Fibroblast of the aortic adventitia (primary cell): ENCODE results near the gene CYTH1. TPM values are rescaled to one million over a fixed set of nuclear protein-coding genes. Genes with fewer than 3 reads are reported as not detected.

ENCODE experiments used
- DNase-seq: peaks from one replicate; pipeline ENCODE4 v3.0.0-alpha.2; 2010; ENCODE audit warnings: low read depth
- H3K4me3 ChIP-seq: 2 replicates; pipeline ENCODE4 v1.5.1; 2011; ENCODE audit warnings: low read depth, mild to moderate bottlenecking, control low read depth, low read length, moderate library complexity
- total RNA-seq: library from RNA; depleted of rRNA; stranded (reverse); fragments of >200 nt; gene quantifications from 2 replicates; pipeline ENCODE4 v1.2.3, GENCODE V29; 2012; ENCODE audit warnings: low replicate concordance
- TF ChIP-seq, protein P1 (sequence below): IDR thresholded peaks from 2 replicates; pipeline ENCODE4 v1.5.1; 2011; ENCODE audit warnings: mild to moderate bottlenecking, low read length, control low read depth, inconsistent platforms; ENCODE audit not compliant: insufficient read depth

CYTH1 gene
- total RNA-seq, 1 donor = 13.8 TPM

GRCh38 chr17:78747488-78747887 is 34.6 kb downstream of the CYTH1 start:
- no peak for DNase-seq
- TF ChIP-seq, protein P1, sequence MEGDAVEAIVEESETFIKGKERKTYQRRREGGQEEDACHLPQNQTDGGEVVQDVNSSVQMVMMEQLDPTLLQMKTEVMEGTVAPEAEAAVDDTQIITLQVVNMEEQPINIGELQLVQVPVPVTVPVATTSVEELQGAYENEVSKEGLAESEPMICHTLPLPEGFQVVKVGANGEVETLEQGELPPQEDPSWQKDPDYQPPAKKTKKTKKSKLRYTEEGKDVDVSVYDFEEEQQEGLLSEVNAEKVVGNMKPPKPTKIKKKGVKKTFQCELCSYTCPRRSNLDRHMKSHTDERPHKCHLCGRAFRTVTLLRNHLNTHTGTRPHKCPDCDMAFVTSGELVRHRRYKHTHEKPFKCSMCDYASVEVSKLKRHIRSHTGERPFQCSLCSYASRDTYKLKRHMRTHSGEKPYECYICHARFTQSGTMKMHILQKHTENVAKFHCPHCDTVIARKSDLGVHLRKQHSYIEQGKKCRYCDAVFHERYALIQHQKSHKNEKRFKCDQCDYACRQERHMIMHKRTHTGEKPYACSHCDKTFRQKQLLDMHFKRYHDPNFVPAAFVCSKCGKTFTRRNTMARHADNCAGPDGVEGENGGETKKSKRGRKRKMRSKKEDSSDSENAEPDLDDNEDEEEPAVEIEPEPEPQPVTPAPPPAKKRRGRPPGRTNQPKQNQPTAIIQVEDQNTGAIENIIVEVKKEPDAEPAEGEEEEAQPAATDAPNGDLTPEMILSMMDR = no peak
- no peak overlapping the region for H3K4me3 ChIP-seq

DNA sequence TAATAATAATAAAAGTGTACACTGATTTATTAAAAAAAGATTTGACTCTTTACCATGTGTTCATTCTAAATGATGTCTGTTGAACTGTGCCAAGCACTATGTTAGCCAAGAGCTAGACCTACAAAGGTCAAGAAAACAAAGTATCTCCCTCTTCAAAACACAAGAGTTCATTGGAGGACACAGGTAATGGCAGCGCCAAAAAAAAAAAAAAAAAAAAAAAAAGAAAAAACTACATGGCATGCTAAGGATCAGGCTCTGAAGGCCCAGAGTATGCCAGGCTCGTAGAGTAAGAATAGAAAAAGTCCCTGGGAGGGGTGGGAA is 35.2 kb downstream of the CYTH1 start:
- H3K4me3 ChIP-seq = no peak overlapping the region
- DNase-seq = no peak
- TF ChIP-seq, protein P1 = no peak

- no peak overlapping the region for H3K4me3 ChIP-seq
- TF ChIP-seq, protein P1 = no peak
- no peak for DNase-seq
These were observed 35.7 kb downstream of the CYTH1 start for GRCh38 chr17:78746263-78746948.

- no peak overlapping the region for H3K4me3 ChIP-seq
- TF ChIP-seq, protein P1 = peak; percentile 50
- DNase-seq = peak; percentile 73
These were observed 36.5 kb downstream of the CYTH1 start for GRCh38 chr17:78745407-78746088.

GRCh38 chr17:78742901-78743300 is 39.2 kb downstream of the CYTH1 start:
- H3K4me3 ChIP-seq = no peak overlapping the region
- TF ChIP-seq, protein P1 = no peak
- DNase-seq = no peak

- H3K4me3 ChIP-seq = no peak overlapping the region
- DNase-seq = no peak
- TF ChIP-seq, protein P1 = no peak
These were observed 40.3 kb downstream of the CYTH1 start for GRCh38 chr17:78741644-78742284.
